ENCODE measurements around the gene AKT2.

Gene AKT2

DNA sequence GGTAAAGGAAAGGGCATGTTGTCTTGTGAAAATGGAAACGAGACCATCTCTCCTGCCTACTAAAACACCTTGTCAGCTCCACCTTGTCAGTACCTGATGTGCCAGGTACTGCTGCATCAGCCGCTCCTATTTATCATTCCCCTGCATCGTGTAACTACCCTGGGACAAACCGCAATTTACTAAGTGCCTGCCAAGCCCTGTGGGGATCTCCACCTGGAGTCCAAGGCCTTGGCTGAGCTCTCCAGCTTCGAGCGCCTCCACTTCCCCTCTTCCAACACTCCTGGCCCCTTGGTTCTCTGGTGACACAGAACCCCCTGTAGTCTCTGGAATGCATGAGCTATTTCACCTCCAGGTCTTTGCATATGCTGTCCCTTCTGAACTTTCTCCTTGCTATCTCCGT lies 32.8 kb downstream of the AKT2 start:
- no peak for DNase-seq (ENCODE audit: low read depth in 2 of 2)

- no peak for DNase-seq (ENCODE audit: low read depth in 2 of 2)
Observed at GRCh38 chr19:40251991-40252390, 33.2 kb downstream of the AKT2 start.

GRCh38 chr19:40251244-40251643 lies 33.9 kb downstream of the AKT2 start:
- DNase-seq (ENCODE audit: low read depth in 2 of 2), result no peak

- no peak for DNase-seq (ENCODE audit: low read depth in 2 of 2)
Observed at GRCh38 chr19:40249781-40250180, 35.4 kb downstream of the AKT2 start.

GRCh38 chr19:40249201-40249600 lies 35.9 kb downstream of the AKT2 start:
- no peak for DNase-seq (ENCODE audit: low read depth in 2 of 2)

DNA sequence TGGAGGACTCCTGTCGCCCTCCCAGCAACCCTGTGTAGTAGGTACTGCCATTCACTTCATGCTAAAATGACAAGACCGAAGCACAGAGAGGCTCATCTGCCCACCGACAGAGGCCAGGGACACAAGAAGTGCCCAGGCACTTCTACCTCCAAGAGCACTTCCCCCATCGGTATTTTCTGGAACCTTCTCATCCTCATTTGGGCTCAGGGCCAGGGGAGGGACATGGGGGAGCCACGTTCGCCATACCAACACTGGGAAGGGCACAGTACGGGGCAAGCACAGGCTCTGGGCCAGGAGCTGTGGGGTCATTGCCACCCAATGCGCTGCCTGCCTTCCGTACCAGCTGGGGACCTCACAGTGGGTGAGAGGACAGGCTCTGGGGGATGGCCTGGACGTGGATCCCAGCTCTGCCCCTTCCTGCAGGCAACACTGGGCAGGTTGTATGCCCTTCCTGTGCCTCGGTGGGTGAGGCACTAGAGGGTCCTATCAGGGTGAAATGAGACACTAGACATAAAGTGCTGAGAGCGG lies 37.3 kb downstream of the AKT2 start:
- DNase-seq (ENCODE audit: low read depth in 2 of 2), result no peak

DNA sequence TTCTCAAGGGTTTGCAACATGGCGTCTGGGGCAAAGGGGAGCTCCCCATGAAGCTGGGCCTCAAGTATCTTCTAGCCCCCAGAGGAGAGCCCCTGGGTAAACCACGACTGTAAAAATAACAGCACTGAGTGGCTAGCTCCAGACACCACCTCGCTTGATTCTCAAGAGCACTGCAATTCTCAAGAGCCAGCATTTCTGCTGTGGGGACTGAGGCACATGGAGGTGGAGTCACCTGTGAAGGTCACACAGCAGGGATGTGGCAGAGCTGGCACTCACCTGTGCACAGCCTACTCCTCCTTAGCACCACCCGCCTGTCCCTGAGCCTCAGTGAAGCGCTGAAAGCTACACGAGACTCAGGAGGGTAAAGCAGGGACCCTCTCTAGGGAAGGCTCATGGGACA lies 38.0 kb downstream of the AKT2 start:
- no peak for DNase-seq (ENCODE audit: low read depth in 2 of 2)

DNA sequence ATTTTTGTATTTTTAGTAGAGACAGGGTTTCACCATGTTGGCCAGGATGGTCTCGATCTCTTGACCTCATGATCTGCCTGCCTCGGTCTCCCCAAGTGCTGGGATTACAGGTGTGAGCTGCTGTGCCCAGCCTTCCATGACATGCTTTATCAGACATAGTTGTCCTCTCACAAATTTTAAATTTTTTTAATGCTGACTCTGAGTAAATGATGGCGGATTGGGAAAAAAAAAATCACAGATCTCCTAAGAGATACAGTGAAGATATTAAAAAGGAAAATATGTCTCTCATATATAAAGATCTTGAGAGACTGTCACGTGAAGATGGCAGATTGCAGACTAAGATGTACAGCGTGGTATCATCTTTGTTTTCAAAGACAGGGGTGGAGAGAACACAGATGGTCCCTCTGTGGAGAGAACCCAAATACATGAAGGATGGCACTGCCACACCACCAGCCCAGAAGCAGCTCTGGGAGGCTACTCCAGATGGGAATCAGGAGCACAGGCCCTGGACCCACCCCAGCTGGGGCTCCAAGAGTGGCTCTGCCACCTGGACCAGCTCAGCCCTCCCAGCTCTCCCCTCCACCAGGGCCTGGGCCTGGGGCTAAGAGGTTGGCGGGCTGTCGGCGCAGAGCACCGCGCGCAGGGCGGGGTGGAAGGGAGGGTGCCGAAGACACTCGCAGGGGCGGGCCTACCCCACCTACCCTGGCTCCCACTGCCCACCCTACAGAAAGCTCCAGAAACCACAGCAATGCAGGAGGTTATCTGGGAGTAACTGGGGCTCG lies 38.7 kb downstream of the AKT2 start:
- DNase-seq (ENCODE audit: low read depth in 2 of 2), result no peak

DNA sequence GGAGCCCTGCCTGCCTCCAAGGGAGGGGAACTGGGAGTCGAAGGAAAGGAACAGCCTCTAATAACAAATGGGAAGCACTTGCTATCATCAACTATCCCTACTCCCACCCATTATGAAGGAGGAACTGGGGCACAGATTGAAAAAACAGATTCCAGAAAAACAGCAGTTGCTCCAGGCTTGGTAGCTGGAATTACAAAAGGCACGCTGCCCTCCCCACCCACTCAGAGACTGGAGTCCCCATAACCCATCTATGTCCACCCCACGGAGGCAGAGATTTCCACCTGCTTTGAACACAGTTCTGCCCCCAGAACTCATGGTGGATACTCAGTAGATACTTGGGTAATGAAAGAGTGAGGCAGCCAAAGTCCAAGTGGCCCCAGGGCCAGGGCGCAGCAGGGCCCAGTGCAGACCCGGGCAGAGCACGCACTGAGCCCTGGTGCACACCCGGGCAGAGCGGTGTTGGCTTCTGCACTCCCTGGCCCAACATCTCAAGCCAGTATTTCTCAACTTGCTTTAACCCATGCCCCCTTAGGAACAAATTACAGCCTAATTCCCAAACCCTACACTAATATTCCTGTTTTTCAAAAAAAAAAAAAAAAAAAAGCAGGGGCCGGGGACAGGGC lies 39.5 kb downstream of the AKT2 start:
- no peak for DNase-seq (ENCODE audit: low read depth in 2 of 2)

GRCh38 chr19:40244579-40245317 lies 40.4 kb downstream of the AKT2 start:
- no peak for DNase-seq (ENCODE audit: low read depth in 2 of 2)

GRCh38 chr19:40243181-40243580 lies 42.0 kb downstream of the AKT2 start:
- no peak for DNase-seq (ENCODE audit: low read depth in 2 of 2)

GRCh38 chr19:40242480-40242879 lies 42.7 kb downstream of the AKT2 start:
- no peak for DNase-seq (ENCODE audit: low read depth in 2 of 2)

GRCh38 chr19:40241809-40242384 lies 43.2 kb downstream of the AKT2 start:
- DNase-seq (ENCODE audit: low read depth in 2 of 2), result no peak

DNA sequence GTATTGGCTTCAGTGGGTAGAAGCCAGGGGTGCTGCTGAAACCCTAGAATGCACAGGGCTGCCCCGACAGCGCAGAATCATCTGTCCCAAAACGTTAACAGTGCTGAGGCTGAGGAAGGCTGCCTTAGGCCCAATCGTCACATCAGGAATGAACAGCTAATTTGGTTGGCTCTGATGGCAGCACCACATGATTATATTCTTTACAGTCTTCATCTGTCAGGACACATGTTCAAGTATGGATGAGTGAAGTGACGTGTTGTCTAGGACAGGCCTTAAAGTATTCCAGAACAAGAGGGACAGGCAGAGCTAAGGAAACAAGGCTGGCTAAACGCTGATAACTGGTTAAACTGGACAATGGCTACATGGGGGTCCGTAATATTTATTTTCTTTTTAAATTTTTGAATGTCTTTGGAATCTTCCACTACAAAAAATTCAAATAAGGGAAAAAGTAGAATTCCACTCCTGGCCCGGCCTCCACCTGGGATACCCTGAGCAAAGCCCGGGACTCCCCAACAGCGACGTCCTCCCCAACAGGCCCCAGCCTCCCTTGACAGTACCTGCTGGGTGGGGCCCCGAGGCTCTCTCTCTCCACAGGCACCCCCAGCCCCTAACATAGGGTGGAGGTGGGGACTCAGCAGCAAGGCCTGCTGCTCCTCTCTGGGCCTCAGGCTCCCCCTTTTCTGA lies 43.9 kb downstream of the AKT2 start:
- DNase-seq (ENCODE audit: low read depth in 2 of 2), result no peak

DNA sequence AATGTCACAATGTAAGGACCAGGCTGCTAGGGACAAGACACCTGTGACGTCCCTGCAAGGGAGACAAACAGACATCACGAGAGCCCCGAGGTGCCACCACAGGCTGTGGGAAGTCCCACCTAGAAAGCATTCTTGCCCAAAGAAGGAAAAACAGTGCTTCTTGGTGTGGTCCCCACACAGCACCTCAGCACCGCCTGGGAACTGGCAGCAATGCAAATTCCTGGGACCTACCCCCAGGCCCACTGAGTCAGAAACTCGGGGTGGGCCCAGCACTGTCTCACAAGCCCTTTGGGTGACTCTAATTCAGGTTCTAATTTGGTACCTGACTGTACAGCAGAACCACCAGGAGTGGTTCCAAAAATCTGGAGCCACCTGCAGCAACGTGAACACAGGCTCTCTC lies 44.8 kb downstream of the AKT2 start:
- no peak for DNase-seq (ENCODE audit: low read depth in 2 of 2)

DNA sequence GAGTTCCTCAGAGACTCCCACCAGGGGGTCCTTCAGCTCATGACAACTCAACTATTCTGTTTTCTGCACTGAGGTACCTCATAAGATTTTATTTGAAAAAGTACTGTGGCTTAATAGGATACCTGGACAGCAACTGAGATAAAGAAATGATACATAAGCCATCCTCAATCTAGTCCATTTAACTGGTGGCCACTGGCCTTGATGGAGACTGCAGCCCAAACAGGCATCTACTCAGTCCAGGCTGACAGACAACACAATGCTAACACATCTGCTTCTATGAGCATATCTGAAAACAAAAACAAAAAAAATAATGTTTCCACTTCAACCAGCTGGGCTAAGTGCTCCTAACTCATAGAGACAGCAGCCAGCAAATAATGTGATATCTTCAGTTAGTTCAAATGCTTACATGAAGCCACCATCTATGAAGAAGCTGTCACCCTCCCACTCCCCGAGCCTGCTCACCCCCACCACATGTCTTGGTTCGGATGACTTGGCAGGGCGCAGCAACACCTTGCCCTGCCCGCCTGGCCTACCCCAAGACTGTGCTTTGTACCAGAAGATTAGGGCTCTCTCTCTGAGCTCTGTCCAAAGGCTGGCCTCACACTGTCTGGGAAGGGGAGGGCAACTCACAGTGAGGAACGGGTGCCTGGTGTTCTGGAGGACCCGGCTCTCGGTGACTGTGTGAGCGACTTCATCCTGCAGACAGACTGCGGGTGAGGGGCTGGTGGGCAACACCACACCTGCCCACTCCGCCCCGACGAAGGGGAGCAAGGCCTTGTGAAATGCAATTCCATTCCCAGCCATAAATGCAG lies 45.5 kb downstream of the AKT2 start:
- DNase-seq (ENCODE audit: low read depth in 2 of 2), result no peak

GRCh38 chr19:40238775-40239174 lies 46.4 kb downstream of the AKT2 start:
- DNase-seq (ENCODE audit: low read depth in 2 of 2), result no peak

DNA sequence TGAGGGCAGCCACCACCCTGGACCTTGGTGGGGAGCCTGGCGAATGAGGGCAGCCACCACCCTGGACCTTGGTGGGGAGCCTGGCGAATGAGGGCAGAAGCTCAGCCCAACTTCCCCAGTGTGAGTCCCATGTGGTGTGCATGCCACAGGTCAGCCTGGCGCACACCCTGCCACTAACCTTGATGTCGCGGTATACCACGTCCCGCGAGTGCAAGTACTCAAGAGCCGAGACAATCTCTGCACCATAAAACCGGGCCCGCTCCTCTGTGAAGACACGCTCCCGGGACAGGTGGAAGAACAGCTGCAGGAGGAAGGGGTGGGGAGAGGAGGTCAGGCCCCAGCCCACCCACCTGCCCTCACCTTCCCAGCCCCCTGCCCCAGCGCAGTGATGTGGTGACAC lies 47.4 kb downstream of the AKT2 start:
- no peak for DNase-seq (ENCODE audit: low read depth in 2 of 2)

DNA sequence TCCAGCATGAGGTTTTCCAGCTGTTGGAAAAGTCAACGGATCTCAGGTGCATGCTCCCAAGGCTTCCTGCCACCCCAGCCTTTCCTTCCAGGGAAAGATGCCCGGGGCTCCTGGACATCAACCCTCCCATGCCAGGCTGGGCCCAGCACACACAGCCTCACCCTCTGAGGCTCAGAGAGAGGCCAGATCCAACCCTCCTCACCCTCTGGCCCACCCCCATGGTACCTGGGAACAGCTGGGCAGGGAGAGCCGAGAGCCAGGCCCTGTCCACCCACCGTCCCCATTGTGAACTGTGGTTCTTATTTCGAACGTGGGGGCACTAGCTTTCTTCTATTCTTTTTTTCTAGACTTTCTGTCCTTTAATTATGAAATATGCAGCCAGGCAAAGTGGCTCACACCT lies 48.8 kb downstream of the AKT2 start:
- no peak for DNase-seq (ENCODE audit: low read depth in 2 of 2)

GRCh38 chr19:40236026-40236355 lies 49.2 kb downstream of the AKT2 start:
- no peak for DNase-seq (ENCODE audit: low read depth in 2 of 2)

All from activated CD8-positive, alpha-beta memory T cell treated with anti-CD3 and anti-CD28 coated beads for 4 hours (primary cell).